ENCODE data around the gene SFXN2. TPM values are rescaled to one million over a fixed set of nuclear protein-coding genes. Genes with fewer than 3 reads are reported as not detected.

The SFXN2 gene
- total RNA-seq, 4 donors from 2014 or later, result 1.4 to 7.8 (median 3.6) TPM

GRCh38 chr10:102775935-102776669, 61.7 kb downstream of the SFXN2 start:
- DNase-seq, result no peak
- Histone ChIP-seq H3K4me3 (peak overlapping the region in 3 of 4 donors; percentile 27 to 57 (median 36)), H3K9me3 (no peaks in the 10 kb centered on the region), H3K4me1 (peaks cover 68 to 100% (median 86%) of the 10 kb centered on the region in 3 donors), H3K36me3 (peaks cover 0 to 6% (median 0%) of the 10 kb centered on the region in 3 donors), H3K27me3 (peaks cover 0 to 32% (median 0%) of the 10 kb centered on the region in 4 donors), H3K27ac (peak overlapping the region; percentile 46 to 95 (median 89))
- intact Hi-C loops (cut with DNase I), result no loop called here
- TF ChIP-seq, protein P1, sequence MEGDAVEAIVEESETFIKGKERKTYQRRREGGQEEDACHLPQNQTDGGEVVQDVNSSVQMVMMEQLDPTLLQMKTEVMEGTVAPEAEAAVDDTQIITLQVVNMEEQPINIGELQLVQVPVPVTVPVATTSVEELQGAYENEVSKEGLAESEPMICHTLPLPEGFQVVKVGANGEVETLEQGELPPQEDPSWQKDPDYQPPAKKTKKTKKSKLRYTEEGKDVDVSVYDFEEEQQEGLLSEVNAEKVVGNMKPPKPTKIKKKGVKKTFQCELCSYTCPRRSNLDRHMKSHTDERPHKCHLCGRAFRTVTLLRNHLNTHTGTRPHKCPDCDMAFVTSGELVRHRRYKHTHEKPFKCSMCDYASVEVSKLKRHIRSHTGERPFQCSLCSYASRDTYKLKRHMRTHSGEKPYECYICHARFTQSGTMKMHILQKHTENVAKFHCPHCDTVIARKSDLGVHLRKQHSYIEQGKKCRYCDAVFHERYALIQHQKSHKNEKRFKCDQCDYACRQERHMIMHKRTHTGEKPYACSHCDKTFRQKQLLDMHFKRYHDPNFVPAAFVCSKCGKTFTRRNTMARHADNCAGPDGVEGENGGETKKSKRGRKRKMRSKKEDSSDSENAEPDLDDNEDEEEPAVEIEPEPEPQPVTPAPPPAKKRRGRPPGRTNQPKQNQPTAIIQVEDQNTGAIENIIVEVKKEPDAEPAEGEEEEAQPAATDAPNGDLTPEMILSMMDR (IDR thresholded peaks at IDR 0.05), result no peak
- TF ChIP-seq POLR2A (IDR thresholded peaks at IDR 0.05), result peak in 2 of 4 donors; percentile 59 to 68
- WGBS, 2 donors, result 37 to 47% methylated on average over 13 to 14 of the region's 17 CpGs

DNA sequence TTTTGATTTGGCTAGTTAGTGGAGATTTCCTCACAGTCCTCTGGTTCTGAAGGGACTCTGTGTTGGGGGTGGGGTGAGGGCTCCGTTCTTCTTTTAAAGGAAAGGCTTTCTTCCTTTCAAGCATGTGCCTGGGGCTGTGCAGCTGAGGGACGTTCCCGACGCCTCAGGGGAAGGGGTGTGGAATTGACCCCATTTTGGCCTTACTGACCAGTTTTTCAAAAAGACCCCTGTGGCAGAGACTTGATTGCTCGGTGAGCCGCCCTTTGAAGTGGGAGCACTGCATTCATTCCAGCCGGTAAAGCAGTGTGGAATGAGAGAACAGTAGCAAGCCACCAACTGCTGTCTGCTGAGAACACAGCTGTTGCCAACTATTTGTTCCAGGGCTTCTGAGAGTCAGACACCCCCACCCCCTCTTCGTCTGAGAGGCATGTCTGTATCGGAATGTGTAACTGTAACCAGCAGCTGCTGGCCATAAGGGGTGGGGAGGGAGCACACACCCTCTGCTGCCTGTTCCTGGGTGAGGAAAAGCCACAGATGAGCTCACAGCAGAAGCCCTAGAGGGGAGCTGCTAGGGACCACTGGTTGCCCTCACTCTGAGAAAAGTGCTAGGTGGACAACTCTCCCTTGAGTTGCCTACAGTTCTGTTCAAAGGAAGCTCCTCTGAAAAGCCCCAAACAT, 62.5 kb downstream of the SFXN2 start:
- Histone ChIP-seq H3K27ac (peak overlapping the region; percentile 46 to 95 (median 89)), H3K27me3 (peaks cover 0 to 32% (median 0%) of the 10 kb centered on the region in 4 donors), H3K36me3 (peaks cover 0 to 6% (median 0%) of the 10 kb centered on the region in 3 donors), H3K4me1 (peaks cover 76 to 100% (median 92%) of the 10 kb centered on the region in 3 donors), H3K9me3 (no peaks in the 10 kb centered on the region), H3K4me3 (peak overlapping the region in 3 of 4 donors; percentile 27 to 57 (median 36))
- intact Hi-C loops (cut with DNase I), result no loop called here
- WGBS, 2 donors, result 22 to 32% methylated on average over 1 to 5 of the region's 9 CpGs
- TF ChIP-seq, protein P1 (IDR thresholded peaks at IDR 0.05), result no peak
- TF ChIP-seq POLR2A (IDR thresholded peaks at IDR 0.05), result peak in 1 of 4 donors; percentile 51
- no peak for DNase-seq

GRCh38 chr10:102777711-102778453, 63.4 kb downstream of the SFXN2 start:
- 76 to 82% methylated on average over 9 to 10 of the region's 17 CpGs for WGBS, 2 donors
- Histone ChIP-seq H3K4me1 (peaks cover 82 to 100% (median 96%) of the 10 kb centered on the region in 3 donors), H3K27me3 (peaks cover 0 to 32% (median 0%) of the 10 kb centered on the region in 4 donors), H3K27ac (peak overlapping the region; percentile 46 to 95 (median 89)), H3K4me3 (no peak overlapping the region), H3K36me3 (peaks cover 0 to 6% (median 0%) of the 10 kb centered on the region in 3 donors), H3K9me3 (no peaks in the 10 kb centered on the region)
- TF ChIP-seq, protein P1 (IDR thresholded peaks at IDR 0.05), result no peak
- DNase-seq, result no peak
- intact Hi-C loops (cut with DNase I), result no loop called here

DNA sequence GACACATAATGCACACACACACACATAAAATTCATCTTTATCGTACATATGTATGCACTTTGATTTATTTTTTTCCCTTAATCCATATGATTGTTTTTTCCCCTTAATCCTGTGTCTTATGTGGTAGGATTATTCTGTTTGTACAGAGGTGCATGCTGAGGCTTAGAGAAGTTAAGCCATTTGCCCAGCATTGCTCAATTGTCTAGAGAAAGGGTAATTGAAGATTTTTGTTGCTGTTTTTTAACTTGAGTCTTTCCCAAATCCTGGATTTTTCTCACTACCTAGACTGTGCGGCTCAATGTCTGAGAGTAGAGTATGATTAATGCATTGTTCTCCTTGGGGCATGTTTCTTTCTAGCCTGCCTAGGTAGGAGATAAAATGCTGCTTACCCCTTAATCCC, 64.3 kb downstream of the SFXN2 start:
- DNase-seq, result no peak
- no peak for TF ChIP-seq POLR2A (IDR thresholded peaks at IDR 0.05)
- TF ChIP-seq, protein P1 (IDR thresholded peaks at IDR 0.05), result no peak
- no peaks in the 10 kb centered on the region for H3K9me3 ChIP-seq
- WGBS, 2 donors, result 42 to 61% methylated on average over 2 of the region's 2 CpGs
- H3K27ac ChIP-seq, result peak overlapping the region in 3 of 4 donors; percentile 11 to 91 (median 87)
- H3K27me3 ChIP-seq, result peaks cover 0 to 32% (median 0%) of the 10 kb centered on the region in 4 donors
- intact Hi-C loops (cut with DNase I), result no loop called here
- peaks cover 79 to 100% (median 96%) of the 10 kb centered on the region in 3 donors for H3K4me1 ChIP-seq
- peaks cover 0 to 6% (median 0%) of the 10 kb centered on the region in 3 donors for H3K36me3 ChIP-seq
- no peak overlapping the region for H3K4me3 ChIP-seq

All from esophagus squamous epithelium (tissue), 5 donors.